ENCODE data around the gene CREB5.
"Not testable (repeated sequence)": the region's sequence is repeated elsewhere in the genome, so short reads cannot be mapped to it uniquely, and the experiment has no call there.

The CREB5 gene

DNA sequence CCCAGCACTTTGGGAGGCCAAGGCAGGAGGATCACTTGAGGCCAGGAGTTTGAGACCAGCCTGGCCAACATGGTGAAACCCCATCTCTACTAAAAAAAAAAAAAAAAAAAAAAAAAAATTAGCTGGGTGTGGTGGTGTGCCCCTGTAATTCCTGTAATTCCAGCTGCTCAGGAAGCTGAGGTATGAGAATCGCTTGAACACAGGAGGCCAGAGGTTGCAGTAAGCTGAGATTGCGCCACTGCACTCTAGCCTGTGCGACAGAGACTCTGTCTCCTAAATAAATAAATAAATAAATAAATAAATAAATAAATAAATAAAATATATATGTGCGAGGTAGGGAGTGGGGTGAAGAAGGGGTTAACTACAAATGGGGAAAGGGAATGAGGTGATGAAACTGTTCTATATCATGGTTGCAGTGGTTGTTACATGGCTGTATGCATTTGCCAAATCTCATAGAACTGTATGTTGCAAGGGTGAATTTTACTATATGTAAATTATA lies 199.1 kb downstream of the CREB5 start:
- not testable (repeated sequence) for DNase-seq

DNA sequence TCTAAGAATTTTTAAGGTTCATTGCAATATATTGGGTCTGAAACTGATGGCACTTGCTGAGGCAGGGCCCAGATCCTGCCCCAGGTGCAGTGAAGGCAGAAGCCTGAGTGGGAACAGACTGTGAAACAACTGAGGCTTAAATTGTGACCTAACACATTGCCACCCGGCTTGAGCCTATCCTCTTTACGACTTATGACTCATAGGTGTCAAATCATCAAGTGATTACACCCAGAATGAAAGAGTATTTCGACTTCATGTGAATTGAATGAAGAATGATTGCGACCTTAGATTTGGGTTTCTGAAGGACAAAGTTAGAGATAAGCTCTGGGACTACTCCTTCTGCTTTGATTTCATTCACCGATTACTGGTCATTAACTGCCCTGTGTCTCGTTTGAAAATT lies 200.9 kb downstream of the CREB5 start:
- no peak for DNase-seq

GRCh38 chr7:28615091-28615490 lies 202.8 kb downstream of the CREB5 start:
- no peak for DNase-seq

DNA sequence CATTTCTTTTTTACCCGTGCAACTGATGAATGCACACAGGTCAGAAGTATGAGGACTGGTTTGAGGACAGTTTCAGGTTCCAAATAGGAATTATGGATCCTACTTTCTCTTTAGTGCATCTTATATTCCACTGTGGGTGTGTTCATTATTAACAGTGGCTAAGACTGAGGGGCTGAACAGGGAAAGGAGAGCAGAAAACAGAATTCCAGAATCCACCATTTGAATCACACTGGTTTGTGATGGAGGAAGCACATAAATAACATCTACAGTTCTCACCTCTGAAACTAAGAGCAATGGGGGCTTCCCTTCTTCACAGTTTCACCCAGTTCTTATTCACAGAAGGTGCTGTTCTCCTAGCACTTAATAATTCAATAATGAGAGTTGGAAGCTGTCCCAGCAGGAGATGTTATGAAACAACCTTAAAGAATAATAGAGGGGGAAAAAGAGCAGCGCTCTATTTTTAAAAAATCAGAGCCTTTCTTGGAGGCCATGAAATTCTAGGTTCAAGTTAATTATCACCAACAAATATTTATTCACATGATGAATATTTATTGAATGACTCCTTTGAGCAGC lies 205.1 kb downstream of the CREB5 start:
- DNase-seq, result no peak

GRCh38 chr7:28618383-28618782 lies 206.1 kb downstream of the CREB5 start:
- DNase-seq, result no peak

DNA sequence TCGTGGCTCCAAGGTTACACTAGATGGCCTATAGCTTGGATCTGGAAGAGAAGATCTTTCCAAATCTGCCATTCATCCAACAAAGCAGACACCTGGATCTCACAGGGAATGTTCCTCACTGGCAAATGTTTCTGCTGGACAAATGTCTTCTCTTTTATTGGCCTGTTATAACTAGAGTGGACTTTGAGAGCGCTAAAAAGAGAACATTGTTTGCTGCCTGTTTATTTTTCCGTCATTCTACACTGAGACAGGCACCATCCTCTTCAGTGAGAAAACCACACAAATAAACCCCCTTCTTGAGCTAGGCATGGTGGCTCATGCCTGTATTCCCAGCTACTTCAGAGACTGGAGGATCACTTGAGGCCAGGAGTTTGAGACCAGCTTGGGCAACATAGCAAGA lies 206.9 kb downstream of the CREB5 start:
- DNase-seq, result no peak

DNA sequence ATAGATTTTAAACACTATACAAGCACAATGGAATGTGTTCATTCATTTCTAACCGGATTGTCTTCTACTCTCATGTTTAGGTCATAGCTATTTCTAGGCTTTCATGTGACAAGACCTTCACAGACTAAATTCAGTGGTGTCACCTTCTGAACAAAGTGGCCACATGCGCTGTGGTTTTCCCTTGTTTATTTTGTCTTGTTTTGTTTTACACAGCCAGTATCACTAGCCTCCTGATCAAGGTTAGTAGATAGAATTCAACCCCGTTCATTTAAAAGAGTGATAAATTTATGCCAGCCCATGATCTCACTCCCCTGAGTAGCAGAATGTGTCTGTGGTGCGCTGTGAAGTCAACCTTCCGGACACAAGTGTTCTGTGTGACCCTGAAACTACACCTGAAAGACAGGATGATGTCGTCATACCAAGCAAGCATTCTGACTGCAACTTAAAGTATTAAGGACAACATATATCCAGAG lies 209.1 kb downstream of the CREB5 start:
- DNase-seq, result no peak

DNA sequence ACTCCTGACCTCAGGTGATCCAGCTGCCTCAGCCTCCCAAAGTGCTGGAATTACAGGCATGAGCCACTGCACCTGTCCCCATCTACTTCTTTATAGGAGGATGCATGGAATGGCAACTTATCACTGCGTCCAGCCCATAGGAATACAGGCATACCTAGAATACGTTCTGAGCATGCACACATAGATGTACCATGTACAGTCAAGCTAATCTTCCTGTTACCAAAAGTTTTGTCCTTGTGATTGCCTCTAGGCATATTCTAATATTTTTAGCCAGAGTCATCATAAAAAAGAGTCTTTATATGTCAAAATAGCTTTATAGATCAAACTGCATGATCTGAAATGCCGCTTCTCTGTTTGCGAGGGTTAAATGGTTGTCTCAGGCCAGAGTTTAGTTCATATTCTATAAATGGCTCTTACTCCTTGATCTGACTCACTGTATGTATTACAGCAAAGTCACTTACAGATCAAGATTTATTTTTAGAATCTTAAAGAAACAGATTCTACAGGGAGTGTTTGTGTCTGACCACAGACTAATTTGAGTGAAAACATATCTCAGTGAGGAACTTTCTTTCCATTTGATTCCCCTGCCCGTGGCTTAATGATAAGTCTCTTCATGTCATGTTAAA lies 210.9 kb downstream of the CREB5 start:
- no peak for DNase-seq

DNA sequence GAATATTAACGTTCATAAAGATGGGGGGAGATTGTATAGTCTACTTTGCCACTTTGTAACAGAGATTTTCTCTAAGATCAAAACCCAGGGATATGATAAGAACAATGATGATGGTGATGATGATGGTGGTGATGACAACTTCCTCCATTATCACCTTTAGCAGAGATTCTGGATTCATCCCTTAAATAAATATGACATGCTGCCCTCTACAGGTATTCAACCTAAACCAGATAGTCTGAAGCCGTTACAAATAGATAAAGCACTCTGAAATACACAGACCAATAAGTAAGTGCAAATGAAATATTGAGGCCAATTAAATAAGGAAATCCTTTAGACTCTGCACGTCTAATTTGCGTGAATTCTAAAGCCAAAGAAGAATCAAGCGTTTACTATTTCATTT lies 211.5 kb downstream of the CREB5 start:
- DNase-seq, result no peak

DNA sequence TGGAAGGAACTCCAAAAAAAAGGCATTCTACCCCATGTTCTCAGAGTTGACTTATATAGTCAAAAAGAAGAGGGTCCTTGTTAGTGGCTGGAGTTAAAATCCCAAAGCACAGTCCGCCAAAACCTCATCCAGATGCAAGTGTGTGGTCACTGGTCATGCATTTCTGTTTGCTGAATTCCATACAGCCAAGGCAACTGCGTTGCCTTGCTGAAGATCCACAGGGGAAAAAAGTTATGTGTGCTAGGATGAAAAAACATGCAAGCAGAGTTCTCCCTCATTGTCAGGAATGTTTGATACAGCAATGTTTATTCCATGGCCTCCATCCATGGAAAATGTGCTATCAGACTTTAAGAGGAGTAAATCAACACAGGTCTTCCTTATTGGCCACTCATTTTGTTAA lies 213.1 kb downstream of the CREB5 start:
- DNase-seq, result no peak

GRCh38 chr7:28626221-28626620 lies 213.9 kb downstream of the CREB5 start:
- no peak for DNase-seq

DNA sequence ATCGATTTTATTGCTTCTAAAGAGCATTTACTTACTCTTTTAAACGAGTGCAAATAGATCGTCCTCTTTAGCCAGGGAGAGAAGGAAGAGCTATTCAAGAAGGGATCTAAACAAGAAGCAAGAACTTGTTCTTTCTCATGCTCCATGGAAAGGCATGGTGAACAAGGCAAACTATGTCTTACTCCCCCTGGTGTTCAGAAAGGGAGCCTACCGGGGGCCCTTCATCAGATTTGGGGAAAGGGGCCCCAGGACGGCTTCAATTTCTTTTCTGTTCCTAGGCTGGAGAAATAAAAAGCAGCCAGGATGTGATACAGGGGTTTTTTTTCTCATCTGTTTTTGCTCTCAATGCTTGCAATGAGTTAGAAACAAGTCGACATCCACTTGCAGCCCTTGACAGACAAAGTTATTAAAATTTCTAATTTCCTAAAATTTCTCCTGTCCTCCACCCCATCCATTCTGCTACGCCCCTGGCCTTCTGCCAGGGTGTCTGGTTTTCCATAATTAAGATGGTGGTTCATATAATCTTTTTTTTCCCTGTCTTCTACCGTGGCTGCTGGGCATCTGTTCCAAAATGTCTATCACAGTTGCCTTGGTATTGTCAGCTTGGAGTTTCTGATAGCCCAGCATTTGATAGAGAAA lies 214.4 kb downstream of the CREB5 start:
- no peak for DNase-seq

GRCh38 chr7:28627263-28627653 lies 214.9 kb downstream of the CREB5 start:
- DNase-seq, result no peak

DNA sequence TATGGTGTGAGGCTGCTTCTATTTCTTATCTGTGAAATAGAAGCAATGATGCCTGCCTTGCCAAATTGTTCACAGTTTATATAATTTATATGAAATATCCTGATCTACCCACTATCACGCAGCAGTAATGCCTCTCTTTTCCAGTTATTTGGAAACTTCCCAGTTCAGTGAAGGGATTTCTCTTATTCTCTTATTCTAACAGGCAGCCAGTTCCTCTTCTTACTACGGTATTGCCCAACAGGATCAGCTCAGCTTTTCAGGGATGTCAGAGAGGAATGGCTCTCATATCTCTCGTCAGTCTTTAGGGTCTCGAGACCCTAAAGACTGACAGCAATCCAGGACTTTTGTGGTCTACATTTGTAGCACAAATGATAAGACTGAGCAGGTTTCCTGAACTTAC lies 215.6 kb downstream of the CREB5 start:
- DNase-seq, result no peak

- no peak for DNase-seq
Measured at GRCh38 chr7:28629216-28629842, 217.0 kb downstream of the CREB5 start.

GRCh38 chr7:28630350-28630749 lies 218.0 kb downstream of the CREB5 start:
- DNase-seq, result no peak

GRCh38 chr7:28631995-28632394 lies 219.7 kb downstream of the CREB5 start:
- no peak for DNase-seq

GRCh38 chr7:28638914-28639313 lies 226.6 kb downstream of the CREB5 start:
- no peak for DNase-seq

DNA sequence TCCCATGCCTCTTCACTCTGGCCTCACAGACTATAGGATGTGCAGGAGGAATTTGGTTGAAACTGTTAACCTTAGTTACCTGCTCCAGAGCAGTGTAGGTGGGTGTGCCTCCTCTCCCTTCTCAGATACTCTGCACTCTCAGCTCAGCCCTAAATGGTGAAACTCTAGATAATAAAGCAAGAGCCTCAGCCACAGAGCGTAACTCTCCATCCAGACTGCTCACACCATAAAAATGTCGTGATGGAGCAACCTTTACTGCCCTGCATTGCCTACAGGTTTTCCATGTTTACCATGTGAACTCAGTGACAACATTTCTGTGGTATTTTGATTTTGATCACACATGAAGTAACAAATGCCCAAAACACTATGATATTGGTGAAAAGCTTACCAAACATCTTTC lies 227.7 kb downstream of the CREB5 start:
- no peak for DNase-seq

GRCh38 chr7:28641752-28642545 lies 229.6 kb downstream of the CREB5 start:
- no peak for DNase-seq

- DNase-seq, result no peak
Measured at GRCh38 chr7:28643188-28643569, 230.9 kb downstream of the CREB5 start.

DNA sequence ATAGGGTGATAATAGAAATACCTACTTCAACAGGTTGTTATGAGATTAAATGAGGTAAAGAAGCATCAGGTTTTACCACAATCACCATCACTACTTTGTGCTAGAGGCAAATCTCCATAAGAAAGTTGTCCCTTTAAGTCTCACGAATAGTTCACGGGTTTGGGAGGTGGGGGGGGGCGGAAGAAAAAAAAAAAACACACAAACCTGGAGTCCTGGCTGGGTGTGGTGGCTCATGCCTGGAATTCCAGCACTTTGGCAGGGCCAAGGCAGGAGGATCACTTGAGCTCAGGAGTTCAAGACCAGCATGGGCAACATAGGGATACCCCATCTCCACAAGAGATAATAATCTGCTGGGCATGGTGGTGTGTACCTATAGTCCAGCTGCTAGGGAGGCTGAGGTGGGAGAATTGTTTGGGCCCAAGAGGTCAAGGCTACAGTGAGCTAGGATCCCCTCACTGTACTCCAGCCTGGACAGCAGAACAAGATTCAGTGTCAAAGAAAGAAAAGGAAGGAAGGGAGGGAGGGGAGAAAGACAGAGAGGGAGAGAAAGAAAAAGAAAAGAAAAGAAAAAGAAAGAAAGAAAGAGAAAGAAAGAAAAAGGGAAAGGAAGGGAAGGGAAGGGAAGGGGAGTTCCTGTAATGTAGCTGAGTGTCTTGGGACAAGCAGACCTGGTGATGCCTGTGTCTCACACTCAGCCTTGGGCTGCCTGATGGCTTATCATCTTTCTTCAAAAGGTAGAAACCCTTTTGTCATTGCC lies 231.4 kb downstream of the CREB5 start:
- DNase-seq, result no peak
